KMS-11 (cell line): ENCODE results near the gene CHRNB2.

Experiments
- H2AFZ ChIP-seq: fragments of 200-600 bp; sonication (generic); 2 replicates; pipeline ENCODE4 v1.6.1; 2016; ENCODE audit warnings: antibody characterized with exemption, mixed run types, low read depth
- H3K27ac ChIP-seq: fragments of 200-600 bp; sonication (generic); 2 replicates; pipeline ENCODE4 v1.6.1; 2016; ENCODE audit warnings: mild to moderate bottlenecking, mixed run types
- H3K27me3 ChIP-seq: fragments of 200-600 bp; sonication (generic); 2 replicates; pipeline ENCODE4 v1.6.1; 2017; ENCODE audit warnings: mild to moderate bottlenecking, low read depth, mixed run types, moderate library complexity; ENCODE audit not compliant: insufficient read depth
- H3K36me3 ChIP-seq: fragments of 200-600 bp; sonication (generic); 2 replicates; pipeline ENCODE4 v1.6.1; 2017; ENCODE audit warnings: mild to moderate bottlenecking, mixed run types; ENCODE audit not compliant: insufficient read depth
- H3K4me1 ChIP-seq: fragments of 200-600 bp; sonication (generic); 2 replicates; pipeline ENCODE4 v1.6.1; 2016; ENCODE audit warnings: mild to moderate bottlenecking, low read depth, mixed run types; ENCODE audit not compliant: poor library complexity, severe bottlenecking
- H3K4me2 ChIP-seq: fragments of 200-600 bp; sonication (generic); 2 replicates; pipeline ENCODE4 v1.7.0; 2016; ENCODE audit warnings: mild to moderate bottlenecking, mixed run types
- H3K4me3 ChIP-seq: fragments of 200-600 bp; sonication (generic); IDR thresholded peaks from 2 replicates; pipeline ENCODE4 v1.6.1; 2017; ENCODE audit warnings: low read depth, low read length, mixed read lengths; ENCODE audit not compliant: insufficient read depth
- H3K79me2 ChIP-seq: fragments of 200-600 bp; sonication (generic); 2 replicates; pipeline ENCODE4 v1.6.1; 2016; ENCODE audit warnings: low read depth, mixed run types; ENCODE audit not compliant: insufficient read depth
- H3K9ac ChIP-seq: fragments of 200-600 bp; sonication (generic); 2 replicates; pipeline ENCODE4 v1.6.1; 2016; ENCODE audit warnings: mild to moderate bottlenecking, mixed run types
- H4K20me1 ChIP-seq: fragments of 200-600 bp; sonication (generic); 2 replicates; pipeline ENCODE4 v1.6.1; 2016; ENCODE audit warnings: mild to moderate bottlenecking, mixed run types; ENCODE audit not compliant: insufficient read depth
- TF ChIP-seq, protein P1 (sequence below): fragments of 200-600 bp; sonication (generic); conservative IDR thresholded peaks from 2 replicates; pipeline ENCODE4 v1.6.1; 2017; ENCODE audit warnings: low read depth, mild to moderate bottlenecking, antibody characterized with exemption, low read length, moderate library complexity, mixed read lengths

The CHRNB2 gene

DNA sequence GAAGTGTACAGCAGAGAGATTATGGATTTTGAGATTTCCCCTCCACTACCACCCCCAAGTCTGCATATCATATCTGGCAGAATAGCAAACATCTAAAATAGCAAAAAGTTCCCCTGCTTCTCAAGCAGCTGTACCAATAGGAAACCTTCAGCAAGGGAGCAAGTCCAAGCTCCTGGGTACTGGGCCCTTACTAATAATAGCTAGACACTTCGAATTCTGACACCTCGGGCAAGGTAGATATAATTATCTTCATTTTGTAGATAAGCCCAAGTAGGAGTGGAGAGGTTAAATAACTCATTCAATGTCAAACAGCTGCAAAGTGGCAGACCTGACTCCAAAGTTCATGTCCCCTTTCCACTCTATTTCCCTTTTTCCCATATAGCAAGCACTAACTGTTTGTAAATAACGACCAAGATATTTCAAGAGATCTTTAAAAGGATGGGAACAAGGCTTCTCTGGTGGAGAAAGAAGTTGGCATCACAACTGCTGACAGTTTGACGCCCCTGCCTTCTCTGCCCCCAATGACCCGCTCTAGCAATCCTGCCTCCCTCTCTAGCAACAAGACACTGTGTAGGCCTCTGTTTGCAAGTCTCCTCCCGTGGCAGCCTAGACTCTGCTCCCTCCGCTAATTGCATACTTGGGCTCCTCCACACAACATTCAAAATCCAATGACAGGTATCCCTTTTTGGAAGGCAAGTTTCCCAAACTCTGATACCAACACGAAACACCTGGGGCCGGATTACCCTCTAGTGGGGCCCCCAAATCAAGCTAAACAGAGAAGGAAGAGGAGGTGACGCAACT lies 59.1 kb downstream of the CHRNB2 start:
- H3K36me3 ChIP-seq = no peaks in the 10 kb centered on the region; the same call in 1 of the 2 replicates
- peak overlapping the region; percentile 92 for H3K9ac ChIP-seq
- H4K20me1 ChIP-seq = peaks cover 17% of the 10 kb centered on the region
- H3K4me3 ChIP-seq = peak overlapping the region; percentile 100
- TF ChIP-seq, protein P1, sequence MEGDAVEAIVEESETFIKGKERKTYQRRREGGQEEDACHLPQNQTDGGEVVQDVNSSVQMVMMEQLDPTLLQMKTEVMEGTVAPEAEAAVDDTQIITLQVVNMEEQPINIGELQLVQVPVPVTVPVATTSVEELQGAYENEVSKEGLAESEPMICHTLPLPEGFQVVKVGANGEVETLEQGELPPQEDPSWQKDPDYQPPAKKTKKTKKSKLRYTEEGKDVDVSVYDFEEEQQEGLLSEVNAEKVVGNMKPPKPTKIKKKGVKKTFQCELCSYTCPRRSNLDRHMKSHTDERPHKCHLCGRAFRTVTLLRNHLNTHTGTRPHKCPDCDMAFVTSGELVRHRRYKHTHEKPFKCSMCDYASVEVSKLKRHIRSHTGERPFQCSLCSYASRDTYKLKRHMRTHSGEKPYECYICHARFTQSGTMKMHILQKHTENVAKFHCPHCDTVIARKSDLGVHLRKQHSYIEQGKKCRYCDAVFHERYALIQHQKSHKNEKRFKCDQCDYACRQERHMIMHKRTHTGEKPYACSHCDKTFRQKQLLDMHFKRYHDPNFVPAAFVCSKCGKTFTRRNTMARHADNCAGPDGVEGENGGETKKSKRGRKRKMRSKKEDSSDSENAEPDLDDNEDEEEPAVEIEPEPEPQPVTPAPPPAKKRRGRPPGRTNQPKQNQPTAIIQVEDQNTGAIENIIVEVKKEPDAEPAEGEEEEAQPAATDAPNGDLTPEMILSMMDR = no peak
- peak overlapping the region; percentile 68 for H3K27ac ChIP-seq
- H3K79me2 ChIP-seq = peaks cover 61% of the 10 kb centered on the region
- H2AFZ ChIP-seq = peak overlapping the region; percentile 80
- H3K27me3 ChIP-seq = no peaks in the 10 kb centered on the region
- H3K4me2 ChIP-seq = peak overlapping the region; percentile 90
- H3K4me1 ChIP-seq = peaks cover 82% of the 10 kb centered on the region

DNA sequence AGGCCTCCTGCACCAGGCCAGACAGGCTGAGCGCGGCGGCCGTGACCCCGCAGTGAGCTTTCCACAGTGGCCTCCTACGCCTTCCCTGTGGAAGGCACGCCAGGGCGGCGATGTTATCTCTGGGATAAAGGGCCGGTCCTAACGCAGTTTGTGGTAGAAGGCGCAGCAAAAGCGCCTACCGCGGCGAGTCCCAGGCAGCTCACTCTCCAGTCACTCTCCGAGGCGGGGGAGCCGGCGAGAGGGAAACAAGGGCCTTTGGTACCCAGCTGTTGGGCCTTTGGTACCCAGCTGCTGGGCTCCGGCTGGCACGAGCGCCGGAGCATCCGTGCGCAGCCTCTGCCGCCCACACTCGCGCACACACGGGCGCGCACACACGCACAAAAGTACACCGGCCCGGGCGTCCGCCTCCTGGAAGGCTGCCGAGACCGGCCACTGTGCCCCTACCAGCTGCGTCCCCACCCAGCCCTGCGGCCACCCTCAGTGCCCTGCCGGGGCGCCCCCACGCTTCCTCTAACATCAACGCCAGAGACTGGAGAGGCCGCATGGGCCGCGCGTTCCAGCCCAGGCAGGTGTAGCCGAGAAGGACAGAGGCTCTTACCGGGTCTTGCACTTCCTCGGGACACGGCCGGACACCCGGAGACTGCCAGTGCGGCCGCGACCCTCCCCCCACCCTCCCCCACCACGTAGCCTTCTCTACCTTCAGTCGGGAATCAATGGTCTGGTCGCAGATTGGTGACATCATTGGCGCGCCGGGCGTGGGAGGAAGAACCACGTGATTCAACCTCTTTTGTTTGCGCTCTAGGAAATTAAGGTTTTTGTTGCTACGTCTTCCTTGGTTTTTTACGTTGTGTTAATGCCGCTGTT lies 59.9 kb downstream of the CHRNB2 start:
- Histone ChIP-seq H4K20me1 (peaks cover 9% of the 10 kb centered on the region), H3K27ac (peak overlapping the region; percentile 68), H3K27me3 (no peaks in the 10 kb centered on the region), H3K4me1 (peaks cover 73% of the 10 kb centered on the region), H3K79me2 (peaks cover 53% of the 10 kb centered on the region), H2AFZ (peak overlapping the region; percentile 80), H3K4me2 (peak overlapping the region; percentile 90), H3K9ac (peak overlapping the region; percentile 92), H3K36me3 (no peaks in the 10 kb centered on the region; the same call in 1 of the 2 replicates), H3K4me3 (peak overlapping the region; percentile 100)
- TF ChIP-seq, protein P1 = 0 out of 2 replicates have a peak, but pooled peaks have one; percentile 16

DNA sequence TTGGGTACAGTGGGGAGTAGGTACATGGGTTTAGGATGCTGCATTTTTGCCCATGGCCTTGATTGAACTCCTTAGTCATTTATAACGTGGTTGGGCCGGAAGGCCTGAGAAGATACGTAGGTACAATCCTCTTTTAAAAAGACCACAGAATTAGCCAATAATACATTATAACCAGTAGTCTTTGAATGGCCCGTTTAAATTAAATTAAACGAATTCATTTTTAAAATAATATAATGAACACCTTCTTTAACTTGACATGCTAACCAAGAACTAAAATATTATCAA lies 60.5 kb downstream of the CHRNB2 start:
- H3K4me2 ChIP-seq = peak overlapping the region; percentile 90
- no peaks in the 10 kb centered on the region; the same call in 1 of the 2 replicates for H3K36me3 ChIP-seq
- peak overlapping the region; percentile 68 for H3K27ac ChIP-seq
- H2AFZ ChIP-seq = peak overlapping the region; percentile 80
- TF ChIP-seq, protein P1 = no peak
- H4K20me1 ChIP-seq = peaks cover 4% of the 10 kb centered on the region; the same call in 1 of the 2 replicates
- H3K9ac ChIP-seq = peak overlapping the region; percentile 92
- H3K4me1 ChIP-seq = peaks cover 70% of the 10 kb centered on the region
- H3K4me3 ChIP-seq = peak overlapping the region; percentile 100
- H3K27me3 ChIP-seq = no peaks in the 10 kb centered on the region
- H3K79me2 ChIP-seq = peaks cover 47% of the 10 kb centered on the region

DNA sequence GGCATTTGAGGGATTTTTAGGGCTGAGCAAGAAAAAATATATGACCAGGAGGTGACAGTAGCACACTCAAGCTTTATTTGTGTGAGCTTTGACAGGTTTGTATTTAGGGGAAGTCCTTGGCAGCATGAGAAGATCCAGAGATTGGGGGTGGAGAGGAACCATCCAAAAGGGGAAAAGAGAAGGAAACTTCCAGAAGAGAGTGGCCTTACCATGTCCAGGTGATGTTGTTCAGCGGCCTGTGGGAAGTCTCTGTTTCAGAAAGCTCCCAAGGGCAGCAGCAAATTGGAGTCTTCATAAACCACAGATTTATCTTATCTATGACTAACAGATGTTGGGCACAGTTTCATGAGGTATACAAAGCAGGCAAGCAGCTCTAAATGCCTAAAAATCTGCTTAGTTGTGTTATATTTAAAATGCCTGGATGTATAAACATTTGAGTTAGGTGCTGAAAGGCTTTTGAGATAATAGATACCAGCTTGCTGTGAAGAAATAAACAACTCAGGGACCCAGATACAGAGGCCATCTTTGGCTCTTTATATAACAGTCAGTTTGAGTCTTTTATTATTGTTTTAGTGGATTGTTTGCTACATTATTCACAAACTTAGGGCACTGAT lies 61.6 kb downstream of the CHRNB2 start:
- Histone ChIP-seq H3K27me3 (no peaks in the 10 kb centered on the region), H3K79me2 (peaks cover 36% of the 10 kb centered on the region), H3K4me3 (no peak overlapping the region), H3K4me2 (peak overlapping the region; percentile 90), H3K36me3 (no peaks in the 10 kb centered on the region; the same call in 1 of the 2 replicates), H3K27ac (peak overlapping the region; percentile 68), H3K4me1 (peaks cover 66% of the 10 kb centered on the region), H4K20me1 (peaks cover under 1% of the 10 kb centered on the region; the same call in 1 of the 2 replicates), H2AFZ (peak overlapping the region; percentile 80), H3K9ac (peak overlapping the region; percentile 92; the same call in 1 of the 2 replicates)
- TF ChIP-seq, protein P1 = no peak
